ACHN (cell line): ENCODE data around the gene ING1.
"Not testable (repeated sequence)": the region's sequence is repeated elsewhere in the genome, so short reads cannot be mapped to it uniquely, and the experiment has no call there.

Source experiments
- DNase-seq: peaks from one replicate; pipeline ENCODE4 v3.0.0-alpha.2; 2015
- in situ Hi-C: cut with HindIII; loops from 2 replicates; pipeline ENCODE4 v1.10.0; 2017; ENCODE audit warnings: low sequenced_read_pairs, low pct_ligation_motif_present, low pct_unique_long_range_greater_than_20kb

ING1 gene

GRCh38 chr13:110713642-110713952 lies at the start of gene ING1:
Gene ING1 (plus strand): TSS chr13:110713700. CDS start chr13:110714150, 450 bp downstream.
- in situ Hi-C loops: no loop called here
- DNase-seq: no peak

- DNase-seq: no peak
- in situ Hi-C loops: no loop called here
Measured at GRCh38 chr13:110664041-110664440, 49.5 kb upstream of the ING1 start.

- in situ Hi-C loops: no loop called here
Measured at GRCh38 chr13:110664673-110665072, 48.8 kb upstream of the ING1 start.

GRCh38 chr13:110665491-110666254 lies 47.8 kb upstream of the ING1 start:
- in situ Hi-C loops: no loop called here
- DNase-seq: no peak

More at GRCh38 chr13:110664673-110665072, 48.8 kb upstream of the ING1 start:
- DNase-seq: no peak

- in situ Hi-C loops: no loop called here
- no peak for DNase-seq
Measured at GRCh38 chr13:110666255-110666533, 47.3 kb upstream of the ING1 start.

- no peak for DNase-seq
Measured at GRCh38 chr13:110669036-110669435, 44.5 kb upstream of the ING1 start.

GRCh38 chr13:110669814-110670213 lies 43.7 kb upstream of the ING1 start:
- DNase-seq, in situ Hi-C loops: not testable (repeated sequence)

More at GRCh38 chr13:110669036-110669435, 44.5 kb upstream of the ING1 start:
- in situ Hi-C loops: no loop called here

GRCh38 chr13:110676595-110677587 lies 36.6 kb upstream of the ING1 start:
- no peak for DNase-seq
- in situ Hi-C loops: no loop called here

GRCh38 chr13:110677731-110678545 lies 35.6 kb upstream of the ING1 start:
- in situ Hi-C loops: no loop called here
- DNase-seq: no peak

GRCh38 chr13:110680852-110681251 lies 32.6 kb upstream of the ING1 start:
- in situ Hi-C loops: no loop called here
- peak; percentile 30 for DNase-seq

- DNase-seq: no peak
- in situ Hi-C loops: no loop called here
Measured at GRCh38 chr13:110681868-110682550, 31.5 kb upstream of the ING1 start.

GRCh38 chr13:110682746-110683145 lies 30.8 kb upstream of the ING1 start:
- in situ Hi-C loops: no loop called here
- no peak for DNase-seq

- in situ Hi-C loops: no loop called here
- DNase-seq: peak; percentile 44
Measured at GRCh38 chr13:110683203-110683883, 30.2 kb upstream of the ING1 start.

GRCh38 chr13:110683921-110684320 lies 29.6 kb upstream of the ING1 start:
- no peak for DNase-seq
- in situ Hi-C loops: no loop called here

- in situ Hi-C loops: no loop called here
- no peak for DNase-seq
Measured at GRCh38 chr13:110684388-110685056, 29.0 kb upstream of the ING1 start.

GRCh38 chr13:110685305-110686020 lies 28.0 kb upstream of the ING1 start:
- in situ Hi-C loops: no loop called here
- DNase-seq: no peak

GRCh38 chr13:110687736-110688135 lies 25.8 kb upstream of the ING1 start:
- in situ Hi-C loops: no loop called here
- no peak for DNase-seq
